ENCODE data around the gene NOPCHAP1.

DNA sequence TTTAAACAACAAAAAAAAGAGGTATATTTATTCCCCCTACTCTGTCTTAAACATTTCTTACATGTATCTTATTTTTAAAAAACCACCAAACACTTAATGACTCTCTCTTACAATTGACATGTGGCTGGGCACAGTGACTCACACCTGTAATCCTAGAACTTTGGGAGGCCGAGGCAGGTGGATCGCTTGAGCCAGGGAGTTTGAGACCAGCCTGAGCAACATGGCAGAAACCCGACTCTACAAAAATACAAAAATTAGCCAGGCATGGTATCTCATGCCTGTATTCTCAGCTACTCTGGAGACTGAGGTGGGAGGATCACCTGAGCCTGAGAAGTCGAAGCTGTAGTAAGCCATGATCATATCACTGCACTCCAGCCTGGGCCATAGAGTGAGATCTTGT, 44.0 kb upstream of the NOPCHAP1 start:
- TF ChIP-seq, protein P1, sequence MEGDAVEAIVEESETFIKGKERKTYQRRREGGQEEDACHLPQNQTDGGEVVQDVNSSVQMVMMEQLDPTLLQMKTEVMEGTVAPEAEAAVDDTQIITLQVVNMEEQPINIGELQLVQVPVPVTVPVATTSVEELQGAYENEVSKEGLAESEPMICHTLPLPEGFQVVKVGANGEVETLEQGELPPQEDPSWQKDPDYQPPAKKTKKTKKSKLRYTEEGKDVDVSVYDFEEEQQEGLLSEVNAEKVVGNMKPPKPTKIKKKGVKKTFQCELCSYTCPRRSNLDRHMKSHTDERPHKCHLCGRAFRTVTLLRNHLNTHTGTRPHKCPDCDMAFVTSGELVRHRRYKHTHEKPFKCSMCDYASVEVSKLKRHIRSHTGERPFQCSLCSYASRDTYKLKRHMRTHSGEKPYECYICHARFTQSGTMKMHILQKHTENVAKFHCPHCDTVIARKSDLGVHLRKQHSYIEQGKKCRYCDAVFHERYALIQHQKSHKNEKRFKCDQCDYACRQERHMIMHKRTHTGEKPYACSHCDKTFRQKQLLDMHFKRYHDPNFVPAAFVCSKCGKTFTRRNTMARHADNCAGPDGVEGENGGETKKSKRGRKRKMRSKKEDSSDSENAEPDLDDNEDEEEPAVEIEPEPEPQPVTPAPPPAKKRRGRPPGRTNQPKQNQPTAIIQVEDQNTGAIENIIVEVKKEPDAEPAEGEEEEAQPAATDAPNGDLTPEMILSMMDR (IDR thresholded peaks at IDR 0.05), result no peak
- no peak for TF ChIP-seq POLR2A (IDR thresholded peaks at IDR 0.05)

All from right lobe of liver (tissue), 4 donors.